GM21390 (cell line): ENCODE results near the gene MEN1.

Experiments
- ATAC-seq: cut with Tn5 transposase; IDR thresholded peaks from one replicate; pipeline ENCODE4 v1.9.1; 2021; ENCODE audit not compliant: unreplicated experiment

The MEN1 gene

DNA sequence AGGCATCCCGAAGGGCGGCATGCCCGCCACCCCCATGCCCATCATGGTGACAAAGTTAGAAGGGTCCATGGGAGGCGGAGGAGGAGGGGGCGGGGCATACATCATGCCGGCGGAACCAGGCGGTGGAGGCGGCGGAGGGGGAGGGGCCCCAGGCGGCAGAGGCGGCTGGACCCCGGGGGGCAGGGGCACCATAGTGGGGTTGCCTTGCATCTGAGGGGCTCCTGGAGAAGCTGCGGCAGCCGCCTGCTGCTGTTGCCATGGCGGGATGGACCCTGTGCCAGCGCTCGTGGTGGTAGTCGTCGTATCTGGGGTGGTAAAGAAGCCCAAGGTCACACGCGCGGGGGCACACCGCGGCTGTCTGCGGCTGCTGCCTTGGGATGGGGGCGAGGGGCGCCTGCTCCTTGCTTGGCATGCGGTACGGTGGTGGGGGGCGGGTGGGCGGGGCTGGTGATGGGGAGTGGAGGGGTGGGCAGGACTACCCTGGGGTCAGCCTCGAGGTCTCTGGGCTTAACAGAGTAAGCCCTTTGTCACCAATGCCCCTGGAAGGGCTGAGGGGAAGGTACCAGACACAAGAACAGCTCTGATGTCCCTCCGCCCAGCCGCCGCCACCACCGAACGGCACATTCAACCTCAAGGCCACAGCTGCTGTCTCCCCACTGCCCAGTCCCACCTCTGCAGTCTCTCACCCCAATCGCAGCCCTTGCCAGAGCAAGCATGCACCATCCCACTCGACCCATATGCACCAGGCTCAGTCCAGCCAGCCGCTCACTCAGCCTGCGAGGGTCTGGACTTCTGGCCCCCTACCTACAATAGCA is 44.3 kb downstream of the MEN1 start:
- ATAC-seq = no peak

GRCh38 chr11:64765291-64765850 is 45.0 kb downstream of the MEN1 start:
- no peak for ATAC-seq

DNA sequence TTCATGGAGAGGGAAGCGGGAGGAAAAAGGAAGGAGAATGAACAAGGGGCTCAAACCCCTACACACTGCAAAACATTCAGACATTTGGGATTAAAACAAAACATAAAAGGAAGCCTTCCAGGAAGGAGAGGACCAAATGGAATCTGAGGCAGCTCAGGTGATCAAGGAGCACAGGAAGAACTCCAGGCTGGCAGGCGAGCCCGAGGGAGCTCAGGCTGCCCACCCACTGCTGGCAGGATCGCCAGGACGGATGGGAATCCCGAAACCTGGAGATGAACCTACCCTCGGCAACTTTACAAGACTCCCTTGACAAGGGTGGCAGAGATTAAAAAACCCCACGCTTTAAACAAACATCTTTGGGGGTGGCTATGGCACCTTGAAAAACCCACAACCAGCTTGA is 45.6 kb downstream of the MEN1 start:
- ATAC-seq = no peak

- ATAC-seq = no peak
Observed at GRCh38 chr11:64764040-64764611, 46.2 kb downstream of the MEN1 start.

GRCh38 chr11:64763526-64764039 is 46.8 kb downstream of the MEN1 start:
- ATAC-seq = no peak

DNA sequence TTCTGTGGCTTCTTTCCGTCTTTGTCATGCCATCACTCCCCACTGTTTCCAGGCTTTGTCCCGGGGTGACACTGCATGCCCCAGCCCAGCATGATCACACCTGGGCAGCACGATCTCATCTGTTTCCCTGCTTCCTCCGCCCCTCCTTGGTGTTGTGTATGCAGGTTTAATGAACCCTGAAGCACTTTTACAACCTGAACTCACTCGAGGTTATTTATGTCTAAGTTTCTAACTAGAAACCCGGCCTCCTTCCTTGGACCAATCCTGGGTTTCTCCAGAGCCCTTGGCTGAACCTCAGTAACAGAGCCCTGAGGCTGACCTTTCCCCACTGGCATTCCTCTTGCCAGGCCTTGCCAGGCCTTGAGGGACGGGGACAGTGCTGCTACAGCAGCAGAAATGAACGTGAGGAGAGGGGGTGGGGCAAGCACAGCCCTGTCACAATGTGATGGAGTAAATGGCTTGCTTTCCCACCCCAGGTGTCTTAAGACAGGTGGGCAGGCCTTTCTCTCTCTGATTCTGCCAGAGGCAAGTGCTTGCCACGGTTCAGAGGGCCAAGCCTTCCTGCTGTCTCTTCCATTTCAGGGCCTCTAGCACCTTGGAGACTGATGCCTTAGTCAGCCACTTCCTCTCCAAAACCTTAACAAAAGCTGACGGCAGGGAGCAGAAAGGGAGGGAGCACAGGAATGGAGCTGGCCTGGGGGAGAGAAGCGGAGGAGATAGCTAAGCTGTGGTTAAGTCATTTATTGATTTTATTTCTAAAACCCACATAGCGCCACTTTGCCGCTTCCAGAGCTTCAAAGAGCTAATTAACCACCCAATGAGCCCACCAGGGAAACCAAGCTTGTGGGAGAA is 47.5 kb downstream of the MEN1 start:
- ATAC-seq = no peak

DNA sequence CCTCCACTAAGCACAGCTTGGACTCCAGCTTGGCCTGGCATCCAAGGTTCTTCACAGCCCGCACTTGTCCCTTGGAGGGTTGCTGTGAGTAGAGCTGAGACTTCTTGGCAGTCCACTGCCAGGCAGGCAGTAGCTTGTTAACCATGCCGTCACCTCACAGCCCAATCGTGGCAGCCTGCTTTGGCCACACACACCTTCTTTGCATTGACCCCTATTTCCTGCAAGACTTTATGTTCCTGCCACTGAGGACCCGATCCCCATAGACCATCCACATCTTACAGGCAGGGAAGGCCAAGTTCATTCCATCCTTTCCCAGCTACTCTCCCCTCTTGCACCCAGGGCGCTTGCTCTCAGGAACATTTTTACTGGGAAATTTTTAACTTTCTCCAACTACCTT is 48.1 kb downstream of the MEN1 start:
- no peak for ATAC-seq

GRCh38 chr11:64760759-64761420 is 49.5 kb downstream of the MEN1 start:
- no peak for ATAC-seq

DNA sequence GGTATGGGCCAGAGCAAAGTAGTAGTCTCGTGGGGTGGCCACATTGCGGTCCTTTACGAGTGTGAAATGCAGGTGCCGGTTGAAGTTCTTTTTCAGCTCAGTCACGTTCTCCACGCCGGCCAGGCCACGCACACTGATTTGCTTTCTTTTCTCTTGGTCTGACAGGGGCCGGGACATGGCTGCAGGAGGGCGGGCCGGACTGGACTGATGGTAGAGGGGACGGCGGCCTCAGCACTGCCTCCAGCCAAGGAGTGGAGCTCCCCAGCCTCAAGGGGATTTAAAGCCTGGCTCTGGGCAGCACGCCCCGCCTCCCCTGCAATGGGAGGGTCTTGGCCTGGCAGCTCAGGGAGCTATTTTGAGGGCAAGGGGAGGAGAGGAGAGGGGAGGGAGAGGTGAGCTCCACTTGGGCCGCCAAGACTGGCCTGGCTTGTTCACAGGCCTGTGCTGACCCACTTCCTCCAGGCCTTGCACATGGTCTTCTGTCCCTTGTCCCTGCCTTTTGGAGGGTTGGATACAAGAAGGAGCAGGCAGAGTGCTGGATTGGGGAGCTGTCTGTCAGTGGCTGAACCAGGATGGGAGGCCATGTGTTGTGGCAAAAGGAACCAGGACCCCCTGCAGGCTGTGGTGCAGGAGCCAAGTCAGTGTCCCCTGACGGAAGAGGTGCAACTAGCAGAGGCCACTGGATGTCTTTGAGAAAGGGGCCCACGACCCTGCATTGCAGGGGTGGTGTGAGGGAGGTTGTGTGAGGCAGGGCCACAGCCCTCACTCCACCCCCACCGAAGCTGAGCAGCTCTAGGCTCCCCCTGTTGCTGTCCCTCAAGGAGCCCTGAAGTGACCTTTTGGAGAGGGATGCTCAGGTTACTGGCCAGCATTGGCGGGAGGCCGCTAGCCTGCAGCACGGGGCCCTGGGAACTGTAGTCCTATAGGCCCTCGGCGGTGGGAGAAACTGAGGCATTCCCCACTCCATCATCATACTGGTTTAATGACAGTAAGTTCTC is 50.3 kb downstream of the MEN1 start, which contains the start of gene PYGM:
TSS of gene PYGM (minus strand) at position 253 of the 998 bp plus-strand sequence. CDS start at position 177, 76 bp downstream.
- ATAC-seq = no peak

GRCh38 chr11:64759131-64759721 is 51.1 kb downstream of the MEN1 start:
- ATAC-seq = no peak

GRCh38 chr11:64758330-64759079 is 51.8 kb downstream of the MEN1 start:
- no peak for ATAC-seq

- no peak for ATAC-seq
Observed at GRCh38 chr11:64757549-64758329, 52.6 kb downstream of the MEN1 start.

DNA sequence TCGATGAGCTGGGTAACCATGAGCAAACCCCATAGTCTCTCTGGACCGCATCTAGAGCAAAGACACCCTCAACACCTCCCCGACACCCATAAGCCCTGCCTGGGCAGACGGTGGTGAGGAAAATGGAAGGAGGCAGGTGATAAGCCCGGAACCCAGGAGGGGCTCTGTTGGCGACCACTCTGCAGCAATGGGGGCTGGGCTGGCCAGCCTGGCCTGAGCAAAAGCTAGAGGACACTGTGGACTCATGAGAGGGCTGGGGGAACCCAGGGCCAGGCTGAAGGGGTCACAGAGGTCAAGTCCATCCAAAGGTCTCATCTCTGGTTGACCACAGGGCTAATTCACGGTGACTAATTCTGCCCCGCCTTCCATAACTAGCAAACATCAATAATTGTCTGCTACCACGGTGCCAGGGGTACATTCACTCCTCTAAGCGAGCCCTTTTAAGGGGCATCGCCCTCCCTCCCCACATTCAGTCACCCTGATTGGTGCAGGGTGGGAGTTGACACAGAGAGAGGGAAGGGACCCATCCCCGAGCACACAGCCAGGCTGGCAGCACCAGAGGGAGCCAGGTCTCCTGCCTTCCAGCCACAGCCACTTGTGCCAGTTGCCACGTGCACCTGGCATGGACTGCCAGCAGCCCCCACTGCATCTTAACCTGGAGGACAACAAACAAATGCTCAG is 54.5 kb downstream of the MEN1 start:
- no peak for ATAC-seq

- ATAC-seq = no peak
Observed at GRCh38 chr11:64754919-64755662, 55.3 kb downstream of the MEN1 start.

DNA sequence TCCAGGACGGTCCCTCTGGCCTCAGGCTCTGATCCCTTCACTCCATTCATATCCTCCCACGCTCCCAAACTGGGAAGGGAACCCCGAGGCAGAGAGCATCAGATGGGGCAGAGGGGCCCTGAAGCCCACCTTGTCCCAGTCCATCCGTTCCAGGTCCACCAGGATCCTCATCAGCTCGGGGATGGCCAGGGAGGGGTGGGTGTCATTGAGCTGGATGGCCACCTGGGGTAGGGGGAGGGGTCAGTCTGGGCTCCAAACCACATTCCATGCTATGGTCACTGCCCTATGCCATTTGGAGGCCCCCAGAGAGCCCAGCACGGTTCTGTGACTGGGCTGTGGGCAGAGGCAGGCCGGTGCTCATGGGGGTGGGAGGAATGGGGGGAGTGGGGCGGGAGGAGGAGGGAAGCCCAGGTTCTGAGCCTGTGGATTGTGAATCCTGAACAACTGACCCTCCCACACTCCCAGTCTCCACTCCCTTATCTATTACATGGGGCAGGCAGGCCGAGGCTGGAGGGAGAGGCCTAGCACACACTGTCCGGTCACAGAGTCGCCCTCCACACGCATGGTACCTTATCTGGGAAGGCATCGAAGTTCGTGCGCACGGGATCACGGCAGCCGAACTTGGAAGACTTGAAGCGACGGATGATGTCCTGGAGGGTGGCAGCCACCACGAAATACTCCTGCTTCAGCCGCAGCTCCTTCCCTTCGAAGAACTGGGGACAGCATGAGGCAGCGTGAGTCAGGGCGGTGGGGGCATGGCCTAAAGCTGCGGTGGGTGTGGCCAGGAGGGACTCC is 56.0 kb downstream of the MEN1 start:
- no peak for ATAC-seq
